HepG2 (cell line): Measurements from ENCODE around the gene VAPB. TPM values are rescaled to one million over a fixed set of nuclear protein-coding genes. Genes with fewer than 3 reads are reported as not detected.
A peak's percentile ranks its signal among the peaks of the same experiment; 100 is the strongest.

Experiments
- ARID2 ChIP-seq: sonication (generic); formaldehyde crosslinking; IDR thresholded peaks from 2 replicates; pipeline ENCODE4 v1.8.1; 2022; ENCODE audit warnings: mild to moderate bottlenecking, missing genetic modification reagents, borderline replicate concordance
- HOXA3 ChIP-seq: sonication (generic); formaldehyde crosslinking; IDR thresholded peaks from 2 replicates; pipeline ENCODE4 v1.5.0; 2020; ENCODE audit warnings: missing genetic modification reagents
- JUNB ChIP-seq: sonication (generic); formaldehyde crosslinking; IDR thresholded peaks from 2 replicates; pipeline ENCODE4 v1.8.0; 2022; ENCODE audit warnings: missing genetic modification reagents, mild to moderate bottlenecking, borderline replicate concordance
- MAFK ChIP-seq, 2 experiments: IDR thresholded peaks in 1 of 2; conservative IDR thresholded peaks in 1 of 2; 2 replicates each; pipeline ENCODE4 v1.6.1; 2011; ENCODE audit warnings: improper control_type of control experiment in 2 of 2, low read length in 2 of 2
- NBN ChIP-seq: fragments of 450-650 bp; conservative IDR thresholded peaks from 2 replicates; pipeline ENCODE4 v1.6.1; 2017
- YY1 ChIP-seq: IDR thresholded peaks from 2 replicates; pipeline ENCODE4 v1.6.1; 2011; ENCODE audit warnings: low read length, low read depth, moderate library complexity, mild to moderate bottlenecking; ENCODE audit not compliant: insufficient read depth, insufficient replicate concordance
- ZNF501 ChIP-seq: sonication (generic); formaldehyde crosslinking; IDR thresholded peaks from 2 replicates; pipeline ENCODE4 v1.5.1; 2020; ENCODE audit warnings: mild to moderate bottlenecking, moderate library complexity, missing genetic modification reagents
- ZNF772 ChIP-seq: sonication (generic); formaldehyde crosslinking; IDR thresholded peaks from 2 replicates; pipeline ENCODE4 v1.5.0; 2020; ENCODE audit warnings: mild to moderate bottlenecking, missing genetic modification reagents
- ZNF816 ChIP-seq: sonication (generic); formaldehyde crosslinking; IDR thresholded peaks from 2 replicates; pipeline ENCODE4 v1.8.0; 2022; ENCODE audit warnings: missing genetic modification reagents, mild to moderate bottlenecking, borderline replicate concordance
- polyA plus RNA-seq, 8 experiments: library from polyadenylated mRNA; depleted of rRNA in 3 of 8; stranded (reverse) in 7 of 8; unstranded in 1 of 8; fragments of >200 nt; fragmentation: Illumina TruSeq in 4 of 8; extraction: Trizol in 4 of 8; gene quantifications; 2 replicates each; pipeline versions ENCODE4 v1.2.1 to v1.2.3, GENCODE V29; 2011 to 2016; ENCODE audit warnings: low read depth in 4 of 8, missing spikeins in 1 of 8, mixed read lengths in 1 of 8; ENCODE audit not compliant: insufficient read depth in 1 of 8
- total RNA-seq, 5 experiments: library from RNA; depleted of rRNA; stranded (reverse); fragments of >200 nt; fragmentation: Illumina TruSeq; extraction: Trizol; gene quantifications; 2 replicates each; pipeline ENCODE4 v1.2.3, GENCODE V29; 2016; ENCODE audit warnings: low read depth in 1 of 5
- TF ChIP-seq, protein P1 (sequence below), 2 experiments: sonication (generic) in 1 of 2; formaldehyde crosslinking in 1 of 2; IDR thresholded peaks; 2 replicates each; pipeline versions ENCODE4 v1.5.1 to v1.6.1; 2011 to 2020; ENCODE audit warnings: borderline replicate concordance in 1 of 2, low read depth in 1 of 2, low read length in 1 of 2, mild to moderate bottlenecking in 1 of 2, missing genetic modification reagents in 1 of 2, moderate library complexity in 1 of 2
- TF ChIP-seq, protein P2 (sequence below): sonication (generic); formaldehyde crosslinking; IDR thresholded peaks from 2 replicates; pipeline ENCODE4 v1.4.0; 2020; ENCODE audit warnings: mild to moderate bottlenecking, missing genetic modification reagents
- TF ChIP-seq, protein P3 (sequence below): sonication (generic); formaldehyde crosslinking; IDR thresholded peaks from 2 replicates; pipeline ENCODE4 v1.8.1; 2022; ENCODE audit warnings: low read depth, mild to moderate bottlenecking, missing genetic modification reagents
- TF ChIP-seq, protein P4 (sequence below): sonication (generic); formaldehyde crosslinking; IDR thresholded peaks from 2 replicates; pipeline ENCODE4 v1.4.0; 2020; ENCODE audit warnings: missing genetic modification reagents, borderline replicate concordance
- TF ChIP-seq, protein P5 (sequence below): sonication (generic); formaldehyde crosslinking; IDR thresholded peaks from 2 replicates; pipeline ENCODE4 v1.8.0; 2022; ENCODE audit warnings: mild to moderate bottlenecking, missing genetic modification reagents, moderate library complexity

VAPB gene
- total and polyA plus RNA-seq, 2 of the 13 experiments (the other 11 are each of a cell fraction or from before 2014, with no cell fraction given): 18.6 to 48.5 TPM

DNA sequence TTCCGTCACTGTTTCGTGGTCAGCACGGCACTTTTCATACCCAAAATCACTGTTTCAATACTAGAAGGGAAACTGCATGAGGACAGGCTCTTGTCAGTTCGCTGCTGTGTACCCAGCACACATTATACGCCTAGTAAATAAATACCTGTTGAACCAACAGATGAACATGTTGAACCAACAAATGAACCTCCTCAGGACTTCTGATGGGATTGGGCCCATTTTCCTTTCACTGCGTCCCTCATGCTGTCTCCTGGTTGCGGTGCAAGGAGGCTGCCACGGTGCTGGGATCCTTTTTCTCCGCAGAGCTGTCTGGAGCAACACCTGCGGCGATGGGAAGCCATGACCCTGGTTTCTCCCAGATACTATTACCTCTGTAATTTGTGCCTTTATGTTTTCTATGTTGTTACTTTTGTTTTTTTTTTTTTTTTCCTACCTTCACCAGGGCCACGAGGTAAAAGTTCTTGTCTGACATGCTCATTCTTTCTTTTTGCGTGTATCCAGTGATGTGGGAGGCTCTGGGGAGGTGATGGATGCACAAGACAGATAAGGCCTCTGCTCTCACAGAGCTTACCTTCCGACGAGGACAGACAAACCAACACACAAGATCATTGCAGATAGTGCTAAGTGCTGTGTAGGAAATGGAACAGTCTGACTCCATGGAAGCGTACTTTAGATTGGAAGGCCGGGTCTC, 1.1 kb downstream of the VAPB start (continued):
- TF ChIP-seq, protein P1, sequence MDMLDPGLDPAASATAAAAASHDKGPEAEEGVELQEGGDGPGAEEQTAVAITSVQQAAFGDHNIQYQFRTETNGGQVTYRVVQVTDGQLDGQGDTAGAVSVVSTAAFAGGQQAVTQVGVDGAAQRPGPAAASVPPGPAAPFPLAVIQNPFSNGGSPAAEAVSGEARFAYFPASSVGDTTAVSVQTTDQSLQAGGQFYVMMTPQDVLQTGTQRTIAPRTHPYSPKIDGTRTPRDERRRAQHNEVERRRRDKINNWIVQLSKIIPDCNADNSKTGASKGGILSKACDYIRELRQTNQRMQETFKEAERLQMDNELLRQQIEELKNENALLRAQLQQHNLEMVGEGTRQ (IDR thresholded peaks at IDR 0.05; ENCODE audit: low read depth, low read length): peak; percentile 51
- TF ChIP-seq, protein P1 (CRISPR knock-in tag; IDR thresholded peaks at IDR 0.05; ENCODE audit: borderline replicate concordance): no peak
- TF ChIP-seq, protein P2, sequence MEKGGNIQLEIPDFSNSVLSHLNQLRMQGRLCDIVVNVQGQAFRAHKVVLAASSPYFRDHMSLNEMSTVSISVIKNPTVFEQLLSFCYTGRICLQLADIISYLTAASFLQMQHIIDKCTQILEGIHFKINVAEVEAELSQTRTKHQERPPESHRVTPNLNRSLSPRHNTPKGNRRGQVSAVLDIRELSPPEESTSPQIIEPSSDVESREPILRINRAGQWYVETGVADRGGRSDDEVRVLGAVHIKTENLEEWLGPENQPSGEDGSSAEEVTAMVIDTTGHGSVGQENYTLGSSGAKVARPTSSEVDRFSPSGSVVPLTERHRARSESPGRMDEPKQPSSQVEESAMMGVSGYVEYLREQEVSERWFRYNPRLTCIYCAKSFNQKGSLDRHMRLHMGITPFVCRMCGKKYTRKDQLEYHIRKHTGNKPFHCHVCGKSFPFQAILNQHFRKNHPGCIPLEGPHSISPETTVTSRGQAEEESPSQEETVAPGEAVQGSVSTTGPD (CRISPR knock-in tag): 0 out of 2 replicates have a peak, but pooled peaks have one; percentile 49
- TF ChIP-seq, protein P3, sequence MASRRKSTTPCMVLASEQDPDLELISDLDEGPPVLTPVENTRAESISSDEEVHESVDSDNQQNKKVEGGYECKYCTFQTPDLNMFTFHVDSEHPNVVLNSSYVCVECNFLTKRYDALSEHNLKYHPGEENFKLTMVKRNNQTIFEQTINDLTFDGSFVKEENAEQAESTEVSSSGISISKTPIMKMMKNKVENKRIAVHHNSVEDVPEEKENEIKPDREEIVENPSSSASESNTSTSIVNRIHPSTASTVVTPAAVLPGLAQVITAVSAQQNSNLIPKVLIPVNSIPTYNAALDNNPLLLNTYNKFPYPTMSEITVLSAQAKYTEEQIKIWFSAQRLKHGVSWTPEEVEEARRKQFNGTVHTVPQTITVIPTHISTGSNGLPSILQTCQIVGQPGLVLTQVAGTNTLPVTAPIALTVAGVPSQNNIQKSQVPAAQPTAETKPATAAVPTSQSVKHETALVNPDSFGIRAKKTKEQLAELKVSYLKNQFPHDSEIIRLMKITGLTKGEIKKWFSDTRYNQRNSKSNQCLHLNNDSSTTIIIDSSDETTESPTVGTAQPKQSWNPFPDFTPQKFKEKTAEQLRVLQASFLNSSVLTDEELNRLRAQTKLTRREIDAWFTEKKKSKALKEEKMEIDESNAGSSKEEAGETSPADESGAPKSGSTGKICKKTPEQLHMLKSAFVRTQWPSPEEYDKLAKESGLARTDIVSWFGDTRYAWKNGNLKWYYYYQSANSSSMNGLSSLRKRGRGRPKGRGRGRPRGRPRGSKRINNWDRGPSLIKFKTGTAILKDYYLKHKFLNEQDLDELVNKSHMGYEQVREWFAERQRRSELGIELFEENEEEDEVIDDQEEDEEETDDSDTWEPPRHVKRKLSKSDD (CRISPR knock-in tag): no peak
- TF ChIP-seq MAFK (conservative IDR thresholded peaks at IDR 0.05 in 1 of 2, IDR thresholded peaks at IDR 0.05 in 1 of 2; ENCODE audit: low read length in 2 of 2) (no peak), ZNF816 (CRISPR knock-in tag) (no peak), JUNB (CRISPR knock-in tag) (peak; percentile 49; the same call in 1 of the 2 replicates), HOXA3 (CRISPR knock-in tag) (no peak), NBN (no peak), ARID2 (no peak), YY1 (no peak), ZNF501 (CRISPR knock-in tag) (peak; percentile 21; the same call in 1 of the 2 replicates), ZNF772 (CRISPR knock-in tag) (no peak)
- TF ChIP-seq, protein P4, sequence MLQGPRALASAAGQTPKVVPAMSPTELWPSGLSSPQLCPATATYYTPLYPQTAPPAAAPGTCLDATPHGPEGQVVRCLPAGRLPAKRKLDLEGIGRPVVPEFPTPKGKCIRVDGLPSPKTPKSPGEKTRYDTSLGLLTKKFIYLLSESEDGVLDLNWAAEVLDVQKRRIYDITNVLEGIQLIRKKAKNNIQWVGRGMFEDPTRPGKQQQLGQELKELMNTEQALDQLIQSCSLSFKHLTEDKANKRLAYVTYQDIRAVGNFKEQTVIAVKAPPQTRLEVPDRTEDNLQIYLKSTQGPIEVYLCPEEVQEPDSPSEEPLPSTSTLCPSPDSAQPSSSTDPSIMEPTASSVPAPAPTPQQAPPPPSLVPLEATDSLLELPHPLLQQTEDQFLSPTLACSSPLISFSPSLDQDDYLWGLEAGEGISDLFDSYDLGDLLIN: no peak
- TF ChIP-seq, protein P5, sequence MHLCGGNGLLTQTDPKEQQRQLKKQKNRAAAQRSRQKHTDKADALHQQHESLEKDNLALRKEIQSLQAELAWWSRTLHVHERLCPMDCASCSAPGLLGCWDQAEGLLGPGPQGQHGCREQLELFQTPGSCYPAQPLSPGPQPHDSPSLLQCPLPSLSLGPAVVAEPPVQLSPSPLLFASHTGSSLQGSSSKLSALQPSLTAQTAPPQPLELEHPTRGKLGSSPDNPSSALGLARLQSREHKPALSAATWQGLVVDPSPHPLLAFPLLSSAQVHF (CRISPR knock-in tag): 0 out of 2 replicates have a peak, but pooled peaks have one; percentile 69
